Measurements from ENCODE around the gene HFE. TPM values are rescaled to one million over a fixed set of nuclear protein-coding genes. Genes with fewer than 3 reads are reported as not detected.

Gene HFE
- total and polyA plus RNA-seq, 2 of the 13 experiments (the other 11 are each of a cell fraction or from before 2014, with no cell fraction given): 3.7 to 6.3 TPM

DNA sequence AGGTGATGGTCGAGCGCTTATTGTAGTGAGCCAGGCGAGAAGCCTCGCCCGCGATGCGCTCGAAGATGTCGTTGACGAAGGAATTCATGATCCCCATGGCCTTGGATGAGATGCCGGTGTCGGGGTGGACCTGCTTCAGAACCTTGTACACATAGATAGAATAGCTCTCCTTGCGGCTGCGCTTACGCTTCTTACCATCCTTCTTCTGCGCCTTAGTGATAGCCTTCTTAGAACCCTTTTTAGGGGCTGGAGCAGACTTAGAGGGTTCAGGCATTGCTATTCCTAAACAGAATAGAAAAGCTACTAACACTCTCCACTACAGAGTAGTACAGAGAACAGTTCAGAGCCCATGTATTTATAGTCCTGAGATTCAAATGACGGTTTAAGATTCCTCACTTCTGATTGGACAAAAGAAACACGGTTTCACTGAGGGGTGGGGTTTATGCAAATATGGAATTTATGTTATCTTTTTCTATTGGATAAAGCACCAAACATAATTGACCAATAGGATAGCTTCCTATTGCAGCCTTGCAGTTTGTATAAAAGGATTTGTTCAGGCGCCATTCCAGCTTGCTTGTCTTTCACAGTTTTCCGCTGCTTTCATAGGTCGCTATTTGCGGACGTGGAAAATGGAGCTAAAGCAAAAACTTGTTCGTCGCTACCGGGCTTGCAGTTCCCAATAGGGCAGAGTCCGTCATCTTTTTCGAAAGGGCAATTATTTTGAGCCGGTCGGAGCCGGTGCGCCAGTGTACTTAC lies 43.7 kb upstream of the HFE start:
- Histone ChIP-seq H3K9me3 (ENCODE audit: low read length) (no peaks in the 10 kb centered on the region), H2AFZ (ENCODE audit: low read length) (no peak overlapping the region), H3K79me2 (ENCODE audit: insufficient read depth, low read length) (no peaks in the 10 kb centered on the region), H3K36me3 (replicated peaks in 1 of 2; ENCODE audit: control insufficient read depth in 1 of 2, insufficient read depth in 2 of 2, low read length in 2 of 2) (no peaks in the 10 kb centered on the region), H3K27ac (ENCODE audit: extremely low read length, insufficient read depth, low read length) (peak overlapping the region; percentile 94), H3K9ac (ENCODE audit: insufficient read depth, low read depth, low read length) (peak overlapping the region; percentile 82), H3K4me2 (ENCODE audit: low read depth, low read length) (peak overlapping the region; percentile 92), H3K27me3 (ENCODE audit: control insufficient read depth in 1 of 2, insufficient read depth in 2 of 2, low read length in 2 of 2) (no peaks in the 10 kb centered on the region; a peak in 1 of 5 replicates), H3K4me1 (ENCODE audit: insufficient read depth, low read length) (peaks cover 31% of the 10 kb centered on the region), H3K4me3 (replicated peaks in 1 of 3; ENCODE audit: insufficient read depth in 1 of 3, low read depth in 2 of 3, low read length in 3 of 3) (peak overlapping the region; percentile 58 to 73 (median 58)), H4K20me1 (ENCODE audit: insufficient read depth, low read length) (no peaks in the 10 kb centered on the region)
- ChIA-PET POLR2A (interaction anchor here (0.8 to 6.0 kb wide), 27 partner anchors 11 to 1849 kb away, joined by 3 to 322 read pairs (median 7); partner anchors contain the start of gene HFE), CTCF (ENCODE audit: low intra/inter-chr PET ratio, low total read pairs) (no interaction called here)
- FAIRE-seq (peak; percentile 54), DNase-seq (ENCODE audit: low spot score) (peak; percentile 99), ATAC-seq (peak; percentile 74)
- intact Hi-C loops (cut with micrococcal nuclease; ENCODE audit: unreplicated experiment) (loop anchor here (1.0 kb wide), 2 partner anchors 10 to 16 kb away; a partner anchor contains a TSS), in situ Hi-C loops (cut with HindIII; ENCODE audit: extremely low pct_ligation_motif_present, low pct_unique_long_range_greater_than_20kb) (no loop called here)
- 43% methylated on average over 32 of the region's 32 CpGs for WGBS (ENCODE audit: low lambda C conversion rate)
- BruUV-seq (replicated peaks): TSS peak; percentile 98
- TF ChIP-seq EHMT2 (IDR thresholded peaks at IDR 0.05; ENCODE audit: borderline replicate concordance, low read depth, low read length) (no peak), CEBPG (CRISPR knock-in tag; IDR thresholded peaks at IDR 0.05) (0 out of 2 replicates have a peak, but pooled peaks have one; percentile 12), ZNF512 (CRISPR knock-in tag; IDR thresholded peaks at IDR 0.05) (no peak), CBX1 (IDR thresholded peaks at IDR 0.05; ENCODE audit: low read depth) (peak; percentile 98), NFYB (CRISPR knock-in tag; IDR thresholded peaks at IDR 0.05) (peak; percentile 92), CBX5 (CRISPR knock-in tag; IDR thresholded peaks at IDR 0.05; ENCODE audit: borderline replicate concordance) (no peak), THAP11 (CRISPR knock-in tag; IDR thresholded peaks at IDR 0.05) (peak; percentile 33), ONECUT2 (CRISPR knock-in tag; IDR thresholded peaks at IDR 0.05) (no peak), JUND (CRISPR knock-in tag; IDR thresholded peaks at IDR 0.05) (0 out of 2 replicates have a peak, but pooled peaks have one; percentile 25), ZNF672 (CRISPR knock-in tag; IDR thresholded peaks at IDR 0.05) (no peak), NAIF1 (CRISPR knock-in tag; IDR thresholded peaks at IDR 0.05; ENCODE audit: borderline replicate concordance) (0 out of 2 replicates have a peak, but pooled peaks have one; percentile 3), EEA1 (CRISPR knock-in tag; IDR thresholded peaks at IDR 0.05; ENCODE audit: borderline replicate concordance) (no peak), AGO2 (optimal IDR thresholded peaks at IDR 0.05; ENCODE audit: low read depth, low read length) (no peak), ZNF101 (CRISPR knock-in tag; IDR thresholded peaks at IDR 0.05; ENCODE audit: borderline replicate concordance, low read depth) (no peak), ZNF674 (CRISPR knock-in tag; IDR thresholded peaks at IDR 0.05; ENCODE audit: low read depth) (no peak), ZNF713 (CRISPR knock-in tag; IDR thresholded peaks at IDR 0.05) (no peak), MYC (CRISPR knock-in tag; IDR thresholded peaks at IDR 0.05; ENCODE audit: borderline replicate concordance) (no peak), ZIK1 (CRISPR knock-in tag; IDR thresholded peaks at IDR 0.05; ENCODE audit: borderline replicate concordance, low read depth) (no peak), ZBTB26 (CRISPR knock-in tag; IDR thresholded peaks at IDR 0.05; ENCODE audit: borderline replicate concordance) (no peak), SRF (IDR thresholded peaks at IDR 0.05; ENCODE audit: low read depth, low read length) (no peak), ZMYM3 (CRISPR knock-in tag; IDR thresholded peaks at IDR 0.05) (no peak), NFRKB (IDR thresholded peaks at IDR 0.05) (no peak)
- TF ChIP-seq, protein P1, sequence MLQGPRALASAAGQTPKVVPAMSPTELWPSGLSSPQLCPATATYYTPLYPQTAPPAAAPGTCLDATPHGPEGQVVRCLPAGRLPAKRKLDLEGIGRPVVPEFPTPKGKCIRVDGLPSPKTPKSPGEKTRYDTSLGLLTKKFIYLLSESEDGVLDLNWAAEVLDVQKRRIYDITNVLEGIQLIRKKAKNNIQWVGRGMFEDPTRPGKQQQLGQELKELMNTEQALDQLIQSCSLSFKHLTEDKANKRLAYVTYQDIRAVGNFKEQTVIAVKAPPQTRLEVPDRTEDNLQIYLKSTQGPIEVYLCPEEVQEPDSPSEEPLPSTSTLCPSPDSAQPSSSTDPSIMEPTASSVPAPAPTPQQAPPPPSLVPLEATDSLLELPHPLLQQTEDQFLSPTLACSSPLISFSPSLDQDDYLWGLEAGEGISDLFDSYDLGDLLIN (CRISPR knock-in tag; IDR thresholded peaks at IDR 0.05; ENCODE audit: borderline replicate concordance): no peak
